OCI-LY7 (cell line): Measurements from ENCODE around the gene MACROH2A2. TPM values are rescaled to one million over a fixed set of nuclear protein-coding genes. Genes with fewer than 3 reads are reported as not detected.

Experiments
- BruUV-seq: library from RNA; stranded (reverse); fragments of 400-500 nt; replicated peaks from 2 replicates; lab custom pipeline; 2021; lab: Mats Ljungman, UMichigan
- CTCF ChIA-PET: fragments of 300-600 bp; sonication (Branson Sonifier 250); formaldehyde crosslinking; loops from one replicate; lab custom pipeline; 2022; ENCODE audit warnings: antibody characterized with exemption; ENCODE audit not compliant: unreplicated experiment; lab: Charles Lee
- POLR2A ChIA-PET: fragments of 300-600 bp; sonication (Branson Sonifier 250); formaldehyde crosslinking; loops from one replicate; lab custom pipeline; 2022; ENCODE audit warnings: antibody characterized with exemption; lab: Charles Lee
- DNase-seq: peaks from one replicate; pipeline ENCODE4 v3.0.0-alpha.2; 2015; ENCODE audit warnings: low spot score
- H2AFZ ChIP-seq: fragments of 200-600 bp; sonication (generic), shearing (Covaris generic); 2 replicates; pipeline ENCODE4 v1.6.1; 2014; ENCODE audit warnings: mild to moderate bottlenecking, antibody characterized with exemption, low read length, moderate library complexity
- H3K27ac ChIP-seq: fragments of 200-600 bp; sonication (generic); 2 replicates; pipeline ENCODE4 v1.5.1; 2014; ENCODE audit warnings: mixed run types, low read depth, mild to moderate bottlenecking, moderate library complexity, low read length, inconsistent platforms; ENCODE audit not compliant: poor library complexity, severe bottlenecking
- H3K36me3 ChIP-seq: fragments of 200-600 bp; sonication (generic); 2 replicates; pipeline ENCODE4 v1.6.1; 2014; ENCODE audit warnings: mild to moderate bottlenecking, antibody characterized with exemption, low read length, moderate library complexity, mixed read lengths; ENCODE audit not compliant: insufficient read depth
- H3K4me1 ChIP-seq: fragments of 200-600 bp; sonication (generic); 2 replicates; pipeline ENCODE4 v1.5.1; 2014; ENCODE audit warnings: mild to moderate bottlenecking, low read length; ENCODE audit not compliant: insufficient read depth, poor library complexity, severe bottlenecking
- H3K4me2 ChIP-seq: fragments of 200-600 bp; sonication (generic); 2 replicates; pipeline ENCODE4 v1.6.1; 2014; ENCODE audit warnings: mild to moderate bottlenecking, low read length
- H3K4me3 ChIP-seq: fragments of 200-600 bp; sonication (generic); 2 replicates; pipeline ENCODE4 v1.5.1; 2014; ENCODE audit warnings: mild to moderate bottlenecking, low read depth, low read length; ENCODE audit not compliant: poor library complexity, severe bottlenecking
- H3K79me2 ChIP-seq: fragments of 200-600 bp; sonication (generic); 2 replicates; pipeline ENCODE4 v1.6.1; 2016; ENCODE audit warnings: low read depth, mild to moderate bottlenecking, low read length, moderate library complexity, mixed read lengths; ENCODE audit not compliant: insufficient read depth
- H3K9me2 ChIP-seq: fragments of 200-600 bp; sonication (generic); 2 replicates; pipeline ENCODE4 v1.6.1; 2016; ENCODE audit warnings: mild to moderate bottlenecking, low read length, mixed read lengths; ENCODE audit not compliant: insufficient read depth
- H3K9me3 ChIP-seq: fragments of 200-600 bp; sonication (generic); 2 replicates; pipeline ENCODE4 v1.6.1; 2014; ENCODE audit warnings: mild to moderate bottlenecking, mixed run types, low read length, mixed read lengths
- H4K20me1 ChIP-seq: fragments of 200-600 bp; sonication (generic); 2 replicates; pipeline ENCODE4 v1.6.1; 2014; ENCODE audit warnings: mild to moderate bottlenecking, antibody characterized with exemption, low read length, moderate library complexity, mixed read lengths; ENCODE audit not compliant: insufficient read depth
- CTCF ChIP-seq: fragments of 200-600 bp; sonication (generic); conservative IDR thresholded peaks from 2 replicates; pipeline ENCODE4 v1.5.1; 2014; ENCODE audit warnings: mild to moderate bottlenecking, antibody characterized with exemption, low read length, moderate library complexity, mixed read lengths
- EZH2phosphoT487 ChIP-seq: fragments of 200-600 bp; sonication (generic); IDR thresholded peaks from 2 replicates; pipeline ENCODE4 v1.6.1; 2018; ENCODE audit warnings: low read depth, borderline replicate concordance, mild to moderate bottlenecking, mixed run types, antibody characterized with exemption, low read length, moderate library complexity, mixed read lengths
- intact Hi-C: fragments of 100-400 bp; cut with micrococcal nuclease; formaldehyde crosslinking; loops from one replicate; pipeline ENCODE4 v1.10.0; 2022; ENCODE audit not compliant: unreplicated experiment
- total RNA-seq, 2 experiments: library from RNA; depleted of rRNA in 1 of 2; stranded (reverse); fragments of >200 nt in 1 of 2; shearing (Covaris generic) in 1 of 2; gene quantifications; 2 replicates each; pipeline ENCODE4 v1.2.3, GENCODE V29; 2014 to 2022

Gene MACROH2A2
- total RNA-seq, 2 experiments from 2014 or later, result not detected

- POLR2A ChIA-PET, result interaction anchor here (0.6 to 1.1 kb wide), 3 partner anchors 25 to 322 kb away, joined by 3 to 4 read pairs (median 3); partner anchors contain the start of gene TYSND1
- CTCF ChIA-PET, result interaction anchor here (0.6 kb wide), 1 partner anchor 289 kb away, joined by 4 read pairs; no protein-coding TSS in a partner anchor
- intact Hi-C loops, result loop anchor here (5.0 kb wide), 1 partner anchor 262 kb away; no protein-coding TSS in a partner anchor
These were observed 62.3 kb downstream of the MACROH2A2 start for GRCh38 chr10:70114902-70115301.

GRCh38 chr10:70115948-70116682 is 63.5 kb downstream of the MACROH2A2 start:
- H3K36me3 ChIP-seq, result no peaks in the 10 kb centered on the region
- no peak overlapping the region for H2AFZ ChIP-seq
- no peaks in the 10 kb centered on the region for H3K9me3 ChIP-seq
- no peaks in the 10 kb centered on the region for H4K20me1 ChIP-seq
- H3K4me2 ChIP-seq, result no peak overlapping the region
- H3K27ac ChIP-seq, result no peak overlapping the region
- ChIA-PET CTCF (interaction anchor here (0.6 to 1.3 kb wide), 5 partner anchors 30 to 321 kb away, joined by 3 to 10 read pairs (median 3); partner anchors contain the start of gene TYSND1), POLR2A (interaction anchor here (0.5 to 1.4 kb wide), 6 partner anchors 25 to 923 kb away, joined by 3 to 4 read pairs (median 4); partner anchors contain the start of gene TYSND1)
- peak; percentile 71 for DNase-seq
- intact Hi-C loops, result loop anchor here (1.0 to 5.0 kb wide), 2 partner anchors 248 to 261 kb away; no protein-coding TSS in a partner anchor
- BruUV-seq, result no TSS peak
- TF ChIP-seq EZH2phosphoT487, result no peak
- TF ChIP-seq CTCF, result peak; percentile 95
- H3K4me3 ChIP-seq, result no peak overlapping the region
- no peaks in the 10 kb centered on the region for H3K4me1 ChIP-seq
- no peaks in the 10 kb centered on the region for H3K79me2 ChIP-seq
- no peaks in the 10 kb centered on the region for H3K9me2 ChIP-seq

More at GRCh38 chr10:70114902-70115301, 62.3 kb downstream of the MACROH2A2 start:
- H3K36me3 ChIP-seq, result no peaks in the 10 kb centered on the region
- H3K27ac ChIP-seq, result no peak overlapping the region
- H3K4me3 ChIP-seq, result no peak overlapping the region
- no peaks in the 10 kb centered on the region for H4K20me1 ChIP-seq
- no peak overlapping the region for H3K4me2 ChIP-seq
- H3K9me3 ChIP-seq, result no peaks in the 10 kb centered on the region
- H2AFZ ChIP-seq, result no peak overlapping the region
- H3K79me2 ChIP-seq, result no peaks in the 10 kb centered on the region
- no peaks in the 10 kb centered on the region for H3K4me1 ChIP-seq
- TF ChIP-seq CTCF (no peak), EZH2phosphoT487 (no peak)
- no peaks in the 10 kb centered on the region for H3K9me2 ChIP-seq
- no TSS peak for BruUV-seq
- DNase-seq, result no peak
